Prostate gland (tissue), 2 donors: ENCODE results near the gene FHOD3.

Experiments
- POLR2A ChIP-seq: fragments of 450-650 bp; IDR thresholded peaks from one replicate; pipeline ENCODE4 v1.6.1; 2016; ENCODE audit warnings: antibody characterized with exemption, mild to moderate bottlenecking
- POLR2AphosphoS5 ChIP-seq: sonication (generic); formaldehyde crosslinking; IDR thresholded peaks from one replicate; pipeline ENCODE4 v1.6.1; 2017; ENCODE audit warnings: antibody characterized with exemption
- TF ChIP-seq, protein P1 (sequence below), 4 experiments: fragments of 200-600 bp in 2 of 4; fragments of 450-650 bp in 2 of 4; sonication (generic) in 2 of 4; IDR thresholded peaks; 1 replicate in 3 of 4; 2 replicates in 1 of 4; pipeline ENCODE4 v1.5.1; 2016 to 2019; ENCODE audit warnings: antibody characterized with exemption in 4 of 4, mild to moderate bottlenecking in 2 of 4, moderate library complexity in 2 of 4

DNA sequence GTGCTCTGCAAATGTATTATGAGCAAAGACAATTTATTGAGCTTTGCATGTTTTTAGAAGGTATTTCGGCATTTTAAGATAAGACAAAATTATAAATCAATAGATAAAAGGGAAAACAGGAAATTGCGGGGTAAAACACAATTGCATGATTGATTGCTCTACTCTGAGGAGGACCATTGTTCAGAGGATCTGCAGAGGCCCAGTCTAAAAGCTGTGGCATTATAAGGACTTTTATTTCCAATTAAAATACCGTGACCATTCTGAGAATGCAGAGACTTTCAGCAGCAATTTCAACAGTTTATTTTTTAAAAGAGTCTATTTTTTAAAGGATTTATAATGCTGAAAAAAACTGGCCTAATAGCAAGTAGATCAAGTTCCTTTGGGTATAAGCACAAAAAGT lies 469.3 kb downstream of the FHOD3 start:
- TF ChIP-seq, protein P1, sequence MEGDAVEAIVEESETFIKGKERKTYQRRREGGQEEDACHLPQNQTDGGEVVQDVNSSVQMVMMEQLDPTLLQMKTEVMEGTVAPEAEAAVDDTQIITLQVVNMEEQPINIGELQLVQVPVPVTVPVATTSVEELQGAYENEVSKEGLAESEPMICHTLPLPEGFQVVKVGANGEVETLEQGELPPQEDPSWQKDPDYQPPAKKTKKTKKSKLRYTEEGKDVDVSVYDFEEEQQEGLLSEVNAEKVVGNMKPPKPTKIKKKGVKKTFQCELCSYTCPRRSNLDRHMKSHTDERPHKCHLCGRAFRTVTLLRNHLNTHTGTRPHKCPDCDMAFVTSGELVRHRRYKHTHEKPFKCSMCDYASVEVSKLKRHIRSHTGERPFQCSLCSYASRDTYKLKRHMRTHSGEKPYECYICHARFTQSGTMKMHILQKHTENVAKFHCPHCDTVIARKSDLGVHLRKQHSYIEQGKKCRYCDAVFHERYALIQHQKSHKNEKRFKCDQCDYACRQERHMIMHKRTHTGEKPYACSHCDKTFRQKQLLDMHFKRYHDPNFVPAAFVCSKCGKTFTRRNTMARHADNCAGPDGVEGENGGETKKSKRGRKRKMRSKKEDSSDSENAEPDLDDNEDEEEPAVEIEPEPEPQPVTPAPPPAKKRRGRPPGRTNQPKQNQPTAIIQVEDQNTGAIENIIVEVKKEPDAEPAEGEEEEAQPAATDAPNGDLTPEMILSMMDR (IDR thresholded peaks at IDR 0.05) = no peak
- TF ChIP-seq POLR2A (no peak), POLR2AphosphoS5 (no peak)
